Measurements from ENCODE around the gene RAB34.

Gene RAB34, protein sequence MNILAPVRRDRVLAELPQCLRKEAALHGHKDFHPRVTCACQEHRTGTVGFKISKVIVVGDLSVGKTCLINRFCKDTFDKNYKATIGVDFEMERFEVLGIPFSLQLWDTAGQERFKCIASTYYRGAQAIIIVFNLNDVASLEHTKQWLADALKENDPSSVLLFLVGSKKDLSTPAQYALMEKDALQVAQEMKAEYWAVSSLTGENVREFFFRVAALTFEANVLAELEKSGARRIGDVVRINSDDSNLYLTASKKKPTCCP

DNA sequence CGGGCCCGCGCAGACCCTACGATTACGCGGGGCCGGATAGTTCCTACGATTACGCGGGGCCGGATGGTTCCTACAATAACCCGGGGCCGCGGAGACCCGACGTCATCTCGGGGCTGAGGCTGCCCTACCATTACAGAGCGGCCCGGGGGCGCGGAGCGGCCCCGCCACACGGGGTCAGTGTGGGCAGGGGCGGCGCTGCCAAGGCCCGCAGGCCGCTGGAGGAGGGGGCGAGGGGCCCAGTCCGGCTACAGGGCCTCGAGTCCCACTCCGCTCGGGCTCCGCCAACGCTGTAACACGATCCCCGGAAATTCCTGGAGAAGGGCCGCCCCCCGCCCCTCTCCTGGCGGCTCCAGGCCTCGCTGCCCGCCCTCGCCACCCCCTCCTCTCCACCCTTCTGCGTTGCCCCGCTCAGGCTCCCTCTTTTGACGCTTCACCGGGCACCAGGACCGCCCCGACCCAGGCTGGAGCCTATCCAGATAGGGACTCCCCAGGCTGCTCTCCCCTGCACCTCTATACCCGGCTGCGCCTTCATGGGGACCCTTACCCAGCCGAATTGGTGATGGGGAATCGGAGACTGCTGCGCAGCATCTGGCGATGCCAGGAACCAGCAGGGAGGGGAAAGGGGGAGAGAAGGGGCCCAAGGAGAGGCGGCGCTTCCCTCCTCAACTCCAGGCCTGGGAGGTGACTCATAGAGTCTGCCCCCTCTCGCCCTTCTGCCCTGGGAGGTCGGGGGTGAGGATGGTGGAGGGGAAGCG, at the start of gene RAB34:
RAB34 (minus strand) TSS at position 291 of the 755 bp plus-strand sequence. CDS start 602 bp downstream, outside the sequence.
- peak; percentile 86 for FAIRE-seq

DNA sequence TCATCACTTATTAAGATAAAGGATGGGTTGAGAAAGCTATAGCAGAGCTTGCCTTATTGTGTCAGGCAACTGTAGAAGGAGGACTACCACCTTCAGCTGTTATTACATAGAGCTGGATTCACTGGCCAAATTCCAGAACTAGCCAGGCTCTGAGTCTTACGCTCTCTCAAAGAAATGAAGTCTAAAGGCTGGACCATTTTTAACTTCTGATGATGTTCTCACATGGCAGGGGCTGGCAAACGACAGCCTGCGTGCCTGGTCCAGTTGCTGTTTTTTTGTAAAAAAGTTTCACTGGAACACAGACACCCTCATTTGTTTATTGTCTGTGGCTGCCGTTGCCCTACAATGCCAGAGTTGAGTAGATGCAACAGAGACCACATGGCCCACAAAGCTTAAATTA, 47.4 kb upstream of the RAB34 start:
- no peak for DNase-seq (ENCODE audit: insufficient read length, low spot score)
- no peak for FAIRE-seq

More for the DNA sequence above, at the start of gene RAB34:
- peak; percentile 84 for DNase-seq (ENCODE audit: insufficient read length, low spot score)

DNA sequence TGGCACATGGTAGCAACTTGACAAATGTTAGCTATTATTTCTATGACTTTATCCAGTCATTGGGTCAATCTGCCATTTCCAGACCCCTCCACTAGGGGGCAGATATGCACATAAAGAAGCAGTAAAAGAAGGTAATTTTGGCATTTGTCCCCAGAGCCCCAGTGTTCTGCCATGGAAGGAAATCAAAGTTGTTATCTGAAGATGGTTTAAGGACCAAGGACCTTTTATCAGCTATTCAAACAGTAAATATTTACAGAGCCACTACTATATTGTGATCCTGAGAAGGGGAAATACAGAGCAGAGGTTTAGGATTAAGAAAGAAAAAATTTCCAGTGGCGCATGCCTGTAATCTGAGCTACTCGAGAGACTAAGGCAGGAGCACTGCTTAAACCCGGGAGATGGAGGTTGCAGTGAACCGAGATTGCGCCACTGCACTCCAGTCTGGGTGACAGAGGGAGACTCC, 46.2 kb upstream of the RAB34 start:
- DNase-seq (ENCODE audit: insufficient read length, low spot score) (peak; percentile 79), FAIRE-seq (no peak)

DNA sequence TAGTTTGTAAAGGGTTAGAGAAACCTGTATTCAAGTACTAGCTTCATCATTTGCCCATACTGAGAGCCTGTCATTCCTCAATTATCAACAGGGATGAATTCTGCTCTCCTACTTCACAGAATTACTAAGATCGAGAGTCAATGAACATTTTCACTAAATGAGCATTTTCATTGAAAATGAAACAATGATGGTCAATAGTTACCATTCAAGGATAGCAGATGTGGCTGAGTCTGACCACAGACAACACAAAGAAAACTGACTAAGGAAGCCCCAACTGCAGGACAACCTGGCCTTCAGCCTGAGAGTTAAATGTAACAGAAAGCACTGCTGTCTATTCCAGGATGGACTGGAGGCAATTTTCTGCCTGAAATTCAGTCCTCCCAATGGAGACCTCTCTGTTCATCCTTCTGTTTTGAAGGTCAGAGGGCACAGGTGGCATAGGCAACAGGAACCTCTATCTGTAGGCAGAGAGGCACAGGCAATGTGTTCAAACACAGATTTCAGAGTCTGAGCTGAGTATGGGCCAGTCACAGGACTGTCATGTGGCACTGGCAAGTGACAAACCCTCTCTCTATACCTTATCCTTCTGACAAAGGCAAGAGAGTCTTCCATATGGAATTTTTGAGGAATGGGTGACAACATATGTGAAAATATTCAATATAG, 45.6 kb upstream of the RAB34 start:
- no peak for FAIRE-seq
- no peak for DNase-seq (ENCODE audit: insufficient read length, low spot score)

DNA sequence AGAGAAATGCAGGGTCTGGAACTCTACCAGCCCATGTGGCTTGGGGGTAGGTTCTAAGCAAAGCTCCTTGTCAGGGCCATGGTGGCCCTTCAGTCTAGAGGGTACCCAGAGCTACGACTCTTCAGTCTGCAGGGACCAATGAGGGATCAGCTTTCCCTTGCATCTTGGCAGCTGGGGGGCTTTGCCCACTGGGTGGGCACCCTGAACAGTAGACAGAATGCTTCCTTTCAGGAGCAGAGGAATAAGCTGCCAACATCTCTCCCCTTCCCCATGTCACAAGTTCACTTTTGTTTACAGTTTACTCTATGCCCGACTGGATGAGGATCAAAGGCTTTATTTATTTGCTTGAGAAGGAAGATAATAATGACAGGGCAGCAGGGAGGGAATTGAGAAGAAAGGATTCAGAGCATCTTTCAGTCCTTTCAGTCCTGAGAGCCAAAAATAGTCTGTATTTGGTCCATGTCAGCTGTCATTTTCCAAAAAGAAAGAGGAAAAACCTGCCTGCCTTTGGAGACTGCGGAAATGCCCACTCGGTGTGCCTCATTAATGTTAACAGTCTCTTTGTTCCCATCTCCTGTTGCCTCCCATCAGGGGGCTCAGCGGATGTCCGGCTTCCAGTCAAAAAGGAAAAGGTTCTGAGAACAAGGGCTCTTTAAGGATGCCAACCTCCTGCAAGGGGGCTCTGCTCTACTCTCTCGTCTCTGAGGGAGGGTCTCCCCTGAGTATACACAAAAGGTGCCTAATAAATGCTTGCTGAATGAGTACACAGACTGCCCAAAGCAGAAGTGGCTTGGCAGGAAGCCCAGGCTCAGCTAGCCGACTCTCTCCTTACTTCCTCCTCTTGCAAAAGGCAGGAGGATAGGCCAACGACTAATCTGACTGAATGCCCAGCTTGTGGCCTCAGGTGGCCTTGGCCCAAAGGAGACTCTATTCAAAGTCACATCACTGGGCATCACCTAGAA, 43.2 kb upstream of the RAB34 start:
- FAIRE-seq (no peak), DNase-seq (ENCODE audit: insufficient read length, low spot score) (no peak)

DNA sequence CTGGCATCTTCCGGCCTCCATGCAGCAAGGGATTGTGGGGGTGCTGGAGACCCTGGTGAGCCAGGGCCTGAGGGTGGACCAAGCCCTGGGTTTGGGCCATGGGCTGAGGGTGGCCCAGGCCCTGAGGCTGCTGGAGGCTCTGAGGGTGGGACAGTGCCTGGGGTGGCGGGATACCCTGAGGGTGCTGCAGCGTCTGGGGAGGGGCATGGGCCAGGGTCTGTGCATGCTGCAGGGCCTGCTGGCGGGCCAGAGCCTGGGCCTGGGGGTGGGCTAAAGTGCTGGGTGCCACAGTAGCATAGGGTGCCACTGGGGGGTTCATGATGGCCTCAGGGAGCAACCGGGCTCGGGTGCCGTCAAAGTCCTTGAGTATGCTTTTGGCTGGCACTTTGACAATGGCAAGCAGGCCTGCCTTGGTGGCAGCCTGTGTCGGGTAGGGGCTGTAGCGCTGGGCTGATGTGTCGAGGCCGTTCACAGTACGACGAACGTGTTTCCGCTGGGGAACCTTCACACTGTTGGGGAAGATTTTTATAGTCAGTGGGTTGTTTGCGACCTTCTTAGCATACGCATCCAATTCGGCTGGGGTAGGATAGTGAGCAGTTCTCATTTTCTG, 41.7 kb upstream of the RAB34 start:
- FAIRE-seq (no peak), DNase-seq (ENCODE audit: insufficient read length, low spot score) (no peak)

DNA sequence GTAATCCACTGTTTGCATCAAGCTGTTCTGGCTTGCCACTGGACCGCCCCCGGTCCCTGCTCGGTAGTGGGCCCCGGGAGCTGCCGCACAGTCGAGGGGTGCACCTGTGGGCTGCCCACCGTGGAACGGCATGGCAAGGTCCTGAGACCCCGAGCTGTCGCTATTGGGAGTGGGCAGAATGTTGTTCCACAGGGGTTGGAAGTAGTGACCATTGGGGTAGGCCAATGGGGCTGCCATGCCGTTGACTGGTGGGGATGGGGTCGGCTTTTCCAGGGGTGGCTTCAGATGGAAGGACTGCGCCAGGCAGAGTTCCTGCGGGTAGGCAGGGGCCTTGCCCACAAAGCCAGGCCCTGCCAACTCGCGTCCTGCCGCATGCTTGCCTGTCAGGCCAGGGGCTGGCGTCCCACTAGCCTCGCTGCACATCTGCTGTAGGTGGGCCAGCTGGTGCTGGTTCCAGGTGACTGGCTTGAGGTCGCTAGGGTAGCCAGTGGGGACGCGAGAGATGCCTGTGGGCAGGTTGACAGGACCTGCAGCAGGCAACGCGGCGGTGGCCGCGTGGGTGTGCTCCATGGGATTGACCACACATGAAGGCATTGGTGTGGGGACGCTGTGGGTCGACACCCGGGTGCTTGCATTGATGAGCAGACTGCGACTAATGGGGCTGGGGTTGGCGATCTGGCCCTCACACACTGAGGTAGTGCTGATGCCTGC, 40.9 kb upstream of the RAB34 start:
- no peak for FAIRE-seq
- DNase-seq (ENCODE audit: insufficient read length, low spot score): no peak

DNA sequence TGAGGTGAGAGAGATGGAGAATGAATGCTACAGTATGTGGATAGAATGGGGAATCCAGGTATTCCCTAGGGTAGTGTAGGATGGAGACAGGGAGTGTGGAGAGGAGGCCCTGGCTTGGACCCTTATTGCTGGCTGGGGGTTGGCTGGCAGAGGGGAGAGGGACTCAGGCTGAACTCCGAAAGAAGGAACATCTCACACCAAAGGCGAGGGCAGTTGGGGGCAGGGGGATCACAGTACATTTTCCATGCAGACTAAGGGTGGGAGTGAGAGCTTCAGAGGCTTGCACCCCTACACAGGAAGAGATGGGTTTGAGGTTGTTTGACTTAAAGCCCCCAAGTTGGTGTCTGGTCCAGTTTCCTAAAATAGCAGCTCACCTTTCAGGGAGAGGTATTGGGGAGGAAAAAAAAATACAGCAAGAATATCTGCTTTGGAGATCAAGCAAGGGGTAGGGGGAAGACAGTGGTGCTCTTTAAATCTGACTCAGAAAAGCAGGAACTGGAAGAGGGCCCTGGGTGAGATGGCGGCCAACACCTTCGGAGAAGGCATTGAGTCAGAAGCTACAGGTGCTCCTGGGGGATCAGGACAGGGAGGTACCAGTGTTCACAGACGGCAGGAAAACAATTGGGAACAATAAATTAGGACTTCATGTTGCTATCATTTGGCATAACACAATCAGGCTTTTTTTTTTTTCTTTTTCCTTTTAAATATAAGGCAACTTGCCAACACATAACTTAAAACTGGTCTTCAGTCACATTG, 38.6 kb upstream of the RAB34 start:
- no peak for DNase-seq (ENCODE audit: insufficient read length, low spot score)

DNA sequence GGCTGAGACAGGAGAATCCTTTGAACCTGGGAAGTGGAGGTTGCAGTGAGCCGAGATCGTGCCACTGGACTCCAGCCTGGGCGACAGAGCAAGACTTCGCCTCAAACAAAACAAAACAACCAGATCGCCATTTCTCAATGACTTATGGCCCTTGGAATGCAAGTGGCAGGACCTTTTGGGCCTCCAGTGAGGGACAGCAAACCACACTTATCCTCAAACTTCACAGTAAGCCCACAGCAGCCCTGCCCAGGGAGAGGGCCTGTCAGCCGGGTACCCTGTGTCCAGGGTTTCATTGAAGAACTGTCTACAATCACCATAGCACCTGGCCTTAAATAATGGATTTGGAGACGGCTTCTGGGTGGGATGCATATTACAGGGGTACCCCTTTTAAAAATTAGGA, 37.8 kb upstream of the RAB34 start:
- DNase-seq (ENCODE audit: insufficient read length, low spot score): no peak

More for the DNA sequence above, 38.6 kb upstream of the RAB34 start:
- FAIRE-seq: no peak

DNA sequence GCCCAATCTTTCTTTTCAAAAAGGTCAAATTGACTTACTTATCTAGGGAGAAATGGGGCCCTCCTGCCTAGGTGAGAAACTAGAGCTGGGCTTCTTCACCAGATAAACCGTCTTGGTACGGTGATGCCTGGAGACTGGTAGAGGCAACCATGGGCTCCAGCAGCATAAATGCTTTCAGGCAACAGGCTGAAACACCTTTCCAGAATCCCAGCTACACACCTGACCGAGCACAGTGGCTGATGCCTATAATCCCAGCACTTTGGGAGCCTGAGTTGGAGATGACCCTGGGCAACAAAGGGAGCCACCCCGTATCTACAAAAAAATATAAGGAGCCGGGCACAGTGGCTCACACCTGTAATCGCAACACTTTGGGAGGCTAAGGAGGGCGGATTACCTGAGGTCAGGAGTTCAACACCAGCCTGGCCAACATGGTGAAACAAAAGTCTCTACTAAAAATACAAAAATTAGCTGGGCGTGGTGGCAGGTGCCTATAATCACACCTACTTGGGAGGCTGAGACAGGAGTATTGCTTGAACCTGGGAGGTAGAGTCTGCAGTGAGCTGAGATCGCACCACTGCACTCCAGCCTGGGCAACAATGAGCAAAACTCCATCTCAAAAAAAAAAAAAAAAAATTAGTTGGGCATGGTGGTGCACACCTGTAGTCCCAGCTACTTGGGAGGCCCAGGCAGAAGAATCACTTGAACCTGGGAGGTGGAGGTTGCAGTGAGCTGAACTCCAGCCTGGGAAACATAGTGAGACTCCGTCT, 34.1 kb upstream of the RAB34 start:
- no peak for DNase-seq (ENCODE audit: insufficient read length, low spot score)
- no peak for FAIRE-seq

More for the DNA sequence above, 37.8 kb upstream of the RAB34 start:
- no peak for FAIRE-seq

DNA sequence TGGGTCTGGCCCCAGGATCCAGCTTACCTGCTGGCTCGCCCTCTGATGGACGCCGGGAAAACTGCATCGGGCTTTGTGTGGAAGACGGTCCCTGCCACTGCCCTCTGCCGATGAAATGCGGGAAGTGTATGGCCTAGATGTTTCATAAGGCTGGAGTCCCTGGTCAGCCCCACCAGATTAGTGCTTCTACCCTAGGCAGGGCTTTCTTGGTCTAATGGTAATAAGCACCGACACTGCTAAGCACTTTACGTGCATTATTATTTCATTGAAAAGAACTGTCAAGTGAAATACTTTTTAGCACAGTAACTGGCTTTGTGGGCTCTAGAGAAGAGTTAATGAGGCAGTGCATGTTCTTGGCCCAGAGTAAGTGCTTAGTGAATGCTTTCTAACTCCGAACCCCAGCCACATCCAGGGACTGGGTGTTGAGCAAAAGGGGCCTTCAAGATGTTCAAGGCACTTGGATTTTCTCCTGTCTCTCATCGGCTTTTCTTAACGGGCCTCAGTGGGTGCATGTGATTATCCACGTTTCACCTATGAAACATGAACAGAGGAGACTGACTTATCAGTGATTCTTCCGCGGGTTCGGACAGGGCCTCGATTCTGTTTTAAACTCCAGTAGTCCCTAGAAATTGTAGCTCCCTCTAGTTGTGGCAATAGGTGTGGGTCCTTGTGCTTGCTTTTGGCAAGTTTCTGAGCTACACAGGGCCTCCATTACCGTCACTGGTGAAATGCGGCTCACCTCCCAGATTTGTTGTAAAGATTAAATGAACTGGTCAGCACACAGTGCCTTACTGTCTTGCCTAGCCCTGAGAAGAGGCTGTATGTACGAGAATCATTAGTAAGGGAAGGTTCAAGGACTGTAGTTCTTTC, 32.7 kb upstream of the RAB34 start:
- DNase-seq (ENCODE audit: insufficient read length, low spot score): peak; percentile 82
- FAIRE-seq: no peak

DNA sequence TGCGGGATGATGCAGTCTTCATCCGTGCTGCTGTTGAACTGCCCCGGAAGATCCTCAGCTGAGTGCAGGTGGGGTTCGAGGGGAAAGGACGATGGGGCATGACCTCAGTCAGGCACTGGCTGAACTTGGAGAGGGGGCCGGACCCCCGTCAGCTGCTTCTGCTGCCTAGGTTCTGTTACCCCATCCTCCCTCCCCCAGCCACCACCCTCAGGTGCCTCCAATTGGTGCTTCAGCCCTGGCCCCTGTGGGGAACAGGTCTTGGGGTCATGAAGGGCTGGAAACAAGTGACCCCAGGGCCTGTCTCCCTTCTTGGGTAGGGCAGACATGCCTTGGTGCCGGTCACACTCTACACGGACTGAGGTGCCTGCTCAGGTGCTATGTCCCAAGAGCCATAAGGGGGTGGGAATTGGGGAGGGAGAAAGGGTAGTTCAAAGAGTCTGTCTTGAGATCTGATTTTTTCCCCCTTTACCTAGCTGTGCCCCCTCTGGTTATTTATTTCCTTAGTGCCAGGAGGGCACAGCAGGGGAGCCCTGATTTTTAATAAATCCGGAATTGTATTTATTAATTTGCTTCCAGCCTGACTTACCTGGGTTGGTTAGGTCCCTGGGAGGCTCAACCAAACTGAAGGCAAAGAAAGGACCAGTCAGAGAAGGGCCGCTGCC, 32.0 kb upstream of the RAB34 start:
- DNase-seq (ENCODE audit: insufficient read length, low spot score): no peak
- no peak for FAIRE-seq

DNA sequence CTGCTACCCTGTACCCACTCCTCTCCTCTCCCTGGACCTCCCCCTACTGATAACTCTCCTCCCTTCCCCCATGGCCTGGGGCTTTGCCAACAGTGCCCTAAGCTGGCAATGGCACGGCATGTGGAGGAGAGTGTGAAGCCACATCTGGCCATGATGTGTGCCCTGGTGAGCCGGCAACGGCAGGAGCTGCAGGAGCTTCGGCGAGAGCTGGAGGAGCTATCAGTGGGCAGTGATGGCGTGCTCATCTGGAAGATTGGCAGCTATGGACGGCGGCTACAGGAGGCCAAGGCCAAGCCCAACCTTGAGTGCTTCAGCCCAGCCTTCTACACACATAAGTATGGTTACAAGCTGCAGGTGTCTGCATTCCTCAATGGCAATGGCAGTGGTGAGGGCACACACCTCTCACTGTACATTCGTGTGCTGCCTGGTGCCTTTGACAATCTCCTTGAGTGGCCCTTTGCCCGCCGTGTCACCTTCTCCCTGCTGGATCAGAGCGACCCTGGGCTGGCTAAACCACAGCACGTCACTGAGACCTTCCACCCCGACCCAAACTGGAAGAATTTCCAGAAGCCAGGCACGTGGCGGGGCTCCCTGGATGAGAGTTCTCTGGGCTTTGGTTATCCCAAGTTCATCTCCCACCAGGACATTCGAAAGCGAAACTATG, 31.3 kb upstream of the RAB34 start:
- DNase-seq (ENCODE audit: insufficient read length, low spot score) (no peak), FAIRE-seq (no peak)

DNA sequence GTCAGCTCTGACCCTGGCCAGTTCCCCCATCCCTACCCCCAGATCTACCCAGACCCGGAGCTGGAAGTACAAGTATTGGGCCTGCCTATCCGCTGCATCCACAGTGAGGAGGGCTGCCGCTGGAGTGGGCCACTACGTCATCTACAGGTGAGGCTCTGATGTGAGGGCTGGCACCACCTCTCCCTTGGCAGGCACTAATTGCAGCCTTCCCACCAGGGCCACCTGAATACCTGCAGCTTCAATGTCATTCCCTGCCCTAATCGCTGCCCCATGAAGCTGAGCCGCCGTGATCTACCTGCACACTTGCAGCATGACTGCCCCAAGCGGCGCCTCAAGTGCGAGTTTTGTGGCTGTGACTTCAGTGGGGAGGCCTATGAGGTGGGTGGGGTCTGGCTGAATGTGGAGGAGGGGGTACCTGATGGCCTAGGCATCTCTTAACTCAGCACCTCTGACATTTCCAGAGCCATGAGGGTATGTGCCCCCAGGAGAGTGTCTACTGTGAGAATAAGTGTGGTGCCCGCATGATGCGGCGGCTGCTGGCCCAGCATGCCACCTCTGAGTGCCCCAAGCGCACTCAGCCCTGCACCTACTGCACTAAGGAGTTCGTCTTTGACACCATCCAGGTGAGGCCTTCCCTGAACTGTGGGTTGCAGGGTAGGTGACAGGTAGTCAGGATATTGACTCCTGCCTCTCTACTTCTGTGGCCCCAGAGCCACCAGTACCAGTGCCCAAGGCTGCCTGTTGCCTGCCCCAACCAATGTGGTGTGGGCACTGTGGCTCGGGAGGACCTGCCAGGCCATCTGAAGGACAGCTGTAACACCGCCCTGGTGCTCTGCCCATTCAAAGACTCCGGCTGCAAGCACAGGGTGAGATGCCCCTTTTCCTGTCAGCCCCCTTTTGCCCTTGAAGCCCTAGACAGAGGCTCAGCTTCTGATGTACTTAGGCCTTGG, 30.4 kb upstream of the RAB34 start:
- DNase-seq (ENCODE audit: insufficient read length, low spot score): no peak

More for the DNA sequence above, 30.4 kb upstream of the RAB34 start:
- FAIRE-seq: no peak
